Kidney (tissue), 14 donors: ENCODE results near the gene AXL. TPM values are rescaled to one million over a fixed set of nuclear protein-coding genes. Genes with fewer than 3 reads are reported as not detected.

Source experiments
- DNase-seq, 5 donors: peaks; one replicate each; pipeline ENCODE4 v3.0.0-alpha.2; 2013 to 2020
- FAIRE-seq: peaks from 2 replicates; lab custom pipeline; 2012; peaks lifted over from hg19 to GRCh38; lab: Jason Lieb, UNC
- H3K27ac ChIP-seq, 2 donors: one replicate each; pipeline ENCODE4 v1.7.0; 2013; ENCODE audit warnings: low read depth in 2 of 2, low read length in 2 of 2, inconsistent platforms in 1 of 2
- H3K27me3 ChIP-seq: one replicate; pipeline ENCODE4 v1.7.1; 2013; ENCODE audit warnings: low read length, inconsistent platforms; ENCODE audit not compliant: control insufficient read depth, insufficient read depth
- H3K36me3 ChIP-seq, 3 donors: one replicate each; pipeline versions ENCODE4 v1.7.0 to v1.7.1; 2013; ENCODE audit warnings: low read length in 3 of 3, control low read depth in 1 of 3, inconsistent platforms in 1 of 3; ENCODE audit not compliant: insufficient read depth in 3 of 3, control insufficient read depth in 2 of 3
- H3K4me1 ChIP-seq, 3 donors: one replicate each; pipeline versions ENCODE4 v1.7.0 to v1.7.1; 2013; ENCODE audit warnings: low read length in 3 of 3, inconsistent platforms in 1 of 3, low read depth in 1 of 3; ENCODE audit not compliant: control insufficient read depth in 2 of 3, insufficient read depth in 2 of 3
- H3K4me3 ChIP-seq, 3 donors: one replicate each; pipeline versions ENCODE4 v1.7.0 to v1.8.1; 2013; ENCODE audit warnings: low read length in 3 of 3, control low read depth in 1 of 3, inconsistent platforms in 1 of 3
- H3K9ac ChIP-seq, 3 donors: one replicate each; pipeline versions ENCODE4 v1.7.0 to v1.7.1; 2013; ENCODE audit warnings: low read length in 3 of 3, control low read depth in 1 of 3, inconsistent platforms in 1 of 3
- H3K9me3 ChIP-seq, 3 donors: one replicate each; pipeline versions ENCODE4 v1.7.0 to v1.7.1; 2013; ENCODE audit warnings: low read length in 3 of 3, control low read depth in 1 of 3, inconsistent platforms in 1 of 3; ENCODE audit not compliant: control insufficient read depth in 2 of 3, insufficient read depth in 1 of 3
- CTCF ChIP-seq: IDR thresholded peaks from 3 replicates; pipeline ENCODE4 v1.5.1; 2012; ENCODE audit warnings: mild to moderate bottlenecking, moderate library complexity, borderline replicate concordance; ENCODE audit not compliant: insufficient read depth; ENCODE audit errors: extremely low read depth
- intact Hi-C: fragments of 100-400 bp; cut with DNase I; formaldehyde crosslinking; loops from one replicate; pipeline ENCODE4 v1.11.1; 2022
- polyA plus RNA-seq: library from polyadenylated mRNA; stranded (reverse); fragments of 350-450 nt; fragmentation: Illumina TruSeq; extraction: RNeasy Lipid Tissue Mini Kit (QIAGEN cat#74804); gene quantifications from one replicate; pipeline ENCODE4 v1.2.3, GENCODE V29; 2014; ENCODE audit warnings: low read depth, low replicate concordance; ENCODE audit not compliant: insufficient read depth
- total RNA-seq: library from RNA; stranded (reverse); fragmentation: NEBNext Ultra II Directional; extraction: Animal tissue kit (Norgen Biotek cat#: 25700); gene quantifications from one replicate; pipeline ENCODE4 v1.2.1, GENCODE V29; 2021
- donor health status: control.
- donor health status: control.
- donor health status: control.
- donor health status: control.
- donor health status: control.
- donor health status: DM: yes; HTN: yes; CAD: no.
- donor health status: Normal renal cell carcinoma (clear cell type).

Gene AXL
- total and polyA plus RNA-seq, 2 donors from 2014 or later = 6.3 to 37.4 TPM

GRCh38 chr19:41264581-41265394 lies 45.8 kb downstream of the AXL start:
- Histone ChIP-seq H3K4me3 (peak overlapping the region; percentile 73 to 88 (median 87)), H3K9ac (peak overlapping the region; percentile 74 to 94 (median 93)), H3K27ac (peak overlapping the region; percentile 97 to 98), H3K27me3 (no peaks in the 10 kb centered on the region), H3K4me1 (peaks cover 0 to 12% (median 9%) of the 10 kb centered on the region in 3 donors), H3K9me3 (no peaks in the 10 kb centered on the region), H3K36me3 (peaks cover 7 to 19% (median 7%) of the 10 kb centered on the region in 3 donors)
- peak; percentile 69 to 89 (median 77) for DNase-seq
- no peak for TF ChIP-seq CTCF
- intact Hi-C loops = no loop called here
- FAIRE-seq = no peak

GRCh38 chr19:41265395-41266153 lies 46.6 kb downstream of the AXL start:
- H3K36me3 ChIP-seq = peaks cover 7 to 19% (median 7%) of the 10 kb centered on the region in 3 donors
- H3K4me1 ChIP-seq = peaks cover 0 to 12% (median 9%) of the 10 kb centered on the region in 3 donors
- intact Hi-C loops = no loop called here
- H3K9ac ChIP-seq = peak overlapping the region; percentile 49 to 94 (median 74)
- DNase-seq (peak; percentile 33 to 74 (median 63)), FAIRE-seq (no peak)
- H3K9me3 ChIP-seq = no peaks in the 10 kb centered on the region
- no peak for TF ChIP-seq CTCF
- peak overlapping the region; percentile 73 to 88 (median 87) for H3K4me3 ChIP-seq
- no peaks in the 10 kb centered on the region for H3K27me3 ChIP-seq
- peak overlapping the region; percentile 97 to 98 for H3K27ac ChIP-seq

- Histone ChIP-seq H3K27ac (no peak overlapping the region), H3K9me3 (no peaks in the 10 kb centered on the region), H3K27me3 (no peaks in the 10 kb centered on the region), H3K36me3 (peaks cover 23 to 52% (median 40%) of the 10 kb centered on the region in 3 donors), H3K9ac (no peak overlapping the region), H3K4me3 (no peak overlapping the region), H3K4me1 (peaks cover 0 to 12% (median 5%) of the 10 kb centered on the region in 3 donors)
- FAIRE-seq (no peak), DNase-seq (no peak)
- no peak for TF ChIP-seq CTCF
- intact Hi-C loops = no loop called here
These were observed 50.0 kb downstream of the AXL start for GRCh38 chr19:41269055-41269454.
